Measurements from ENCODE around the gene RNF145.

GRCh38 chr5:159185773-159186172 lies 23.6 kb downstream of the RNF145 start:
- TF ChIP-seq CTCF (IDR thresholded peaks at IDR 0.05) (no peak), POLR2A (IDR thresholded peaks at IDR 0.05) (no peak)

Data from esophagus squamous epithelium (tissue), 4 donors.